ENCODE measurements around the gene SLC25A30.
"Not testable (repeated sequence)": the region's sequence is repeated elsewhere in the genome, so short reads cannot be mapped to it uniquely, and the experiment has no call there.

The SLC25A30 gene

GRCh38 chr13:45422731-45423292 lies 4.6 kb upstream of the SLC25A30 start:
- TF ChIP-seq ZFX (IDR thresholded peaks at IDR 0.05; ENCODE audit: borderline replicate concordance), result no peak
- no peak for TF ChIP-seq CTCF (IDR thresholded peaks at IDR 0.05)
- H3K27ac ChIP-seq, result peak overlapping the region; percentile 41

GRCh38 chr13:45419945-45420344 lies 1.8 kb upstream of the SLC25A30 start:
- no peak for TF ChIP-seq CTCF (IDR thresholded peaks at IDR 0.05)
- TF ChIP-seq ZFX (IDR thresholded peaks at IDR 0.05; ENCODE audit: borderline replicate concordance), result no peak
- H3K27ac ChIP-seq, result no peak overlapping the region

GRCh38 chr13:45419389-45419788 lies 1.2 kb upstream of the SLC25A30 start:
- not testable (repeated sequence) for H3K27ac ChIP-seq

GRCh38 chr13:45416516-45417128 lies 1.6 kb downstream of the SLC25A30 start:
- H3K27ac ChIP-seq, result peak overlapping the region; percentile 87

GRCh38 chr13:45415112-45415511 lies 3.1 kb downstream of the SLC25A30 start:
- H3K27ac ChIP-seq, result peak overlapping the region; percentile 82

More at GRCh38 chr13:45416516-45417128, 1.6 kb downstream of the SLC25A30 start:
- no peak for TF ChIP-seq ZFX (IDR thresholded peaks at IDR 0.05; ENCODE audit: borderline replicate concordance)
- TF ChIP-seq CTCF (IDR thresholded peaks at IDR 0.05), result no peak

GRCh38 chr13:45413826-45414307 lies 4.3 kb downstream of the SLC25A30 start:
- H3K27ac ChIP-seq, result peak overlapping the region; percentile 82
- TF ChIP-seq CTCF (IDR thresholded peaks at IDR 0.05) (no peak), ZFX (IDR thresholded peaks at IDR 0.05; ENCODE audit: borderline replicate concordance) (no peak)

More at GRCh38 chr13:45415112-45415511, 3.1 kb downstream of the SLC25A30 start:
- TF ChIP-seq ZFX (IDR thresholded peaks at IDR 0.05; ENCODE audit: borderline replicate concordance), result no peak
- TF ChIP-seq CTCF (IDR thresholded peaks at IDR 0.05), result no peak

GRCh38 chr13:45412274-45413049 lies 5.7 kb downstream of the SLC25A30 start:
- TF ChIP-seq CTCF (IDR thresholded peaks at IDR 0.05), result no peak
- TF ChIP-seq ZFX (IDR thresholded peaks at IDR 0.05; ENCODE audit: borderline replicate concordance), result no peak
- H3K27ac ChIP-seq, result no peak overlapping the region

All from 22Rv1 (cell line).